HG02840 (cell line): ENCODE data around the gene TAF6L.
"Not testable (repeated sequence)": the region's sequence is repeated elsewhere in the genome, so short reads cannot be mapped to it uniquely, and the experiment has no call there.

Source experiments
- ATAC-seq: cut with Tn5 transposase; IDR thresholded peaks from one replicate; pipeline ENCODE4 v1.9.1; 2021; ENCODE audit warnings: mild to moderate bottlenecking, moderate library complexity, moderate number of reproducible peaks; ENCODE audit not compliant: unreplicated experiment, low FRiP score

TAF6L gene

DNA sequence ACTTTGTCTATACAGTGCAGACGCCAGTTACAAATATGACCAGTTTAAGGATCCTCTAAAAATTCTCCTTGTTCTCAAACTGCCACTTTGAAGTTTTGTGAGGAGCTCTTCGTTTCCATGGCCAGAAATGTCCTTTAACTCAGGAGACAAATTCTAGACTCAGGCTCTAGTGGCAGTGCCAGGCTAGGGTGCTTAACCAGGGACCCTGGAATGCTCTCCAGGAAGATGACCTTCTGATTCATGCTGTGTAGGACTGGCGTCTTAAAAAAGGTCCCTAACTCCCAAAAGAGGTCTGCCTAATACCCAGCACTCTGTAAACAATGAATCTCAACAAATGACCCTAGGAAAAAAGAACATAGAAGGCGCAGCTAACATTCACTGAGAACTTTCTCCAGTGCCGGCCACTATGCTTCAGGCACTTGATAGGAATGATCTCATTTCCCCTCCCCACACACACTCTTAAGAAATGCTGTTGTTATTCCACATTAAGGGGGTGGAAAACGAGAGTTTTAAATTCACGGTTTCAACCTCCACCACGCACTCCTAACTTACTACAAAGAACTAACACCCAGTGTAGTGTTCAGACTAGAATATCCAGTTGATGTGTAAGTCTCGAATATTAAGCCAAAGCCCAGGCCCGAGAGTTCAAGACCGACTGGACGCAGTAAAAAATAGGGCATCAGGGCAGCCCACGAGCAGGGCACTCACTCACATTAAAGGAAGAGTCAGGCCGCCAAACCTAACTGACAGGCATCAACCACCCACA, 33.3 kb downstream of the TAF6L start:
- no peak for ATAC-seq

- ATAC-seq: peak; percentile 80
Measured at GRCh38 chr11:62805076-62805892, 34.1 kb downstream of the TAF6L start, which contains the start of gene NXF1. Gene NXF1, minus strand, starts transcription at chr11:62805440. Its CDS starts 84 bp downstream, at chr11:62805356.

DNA sequence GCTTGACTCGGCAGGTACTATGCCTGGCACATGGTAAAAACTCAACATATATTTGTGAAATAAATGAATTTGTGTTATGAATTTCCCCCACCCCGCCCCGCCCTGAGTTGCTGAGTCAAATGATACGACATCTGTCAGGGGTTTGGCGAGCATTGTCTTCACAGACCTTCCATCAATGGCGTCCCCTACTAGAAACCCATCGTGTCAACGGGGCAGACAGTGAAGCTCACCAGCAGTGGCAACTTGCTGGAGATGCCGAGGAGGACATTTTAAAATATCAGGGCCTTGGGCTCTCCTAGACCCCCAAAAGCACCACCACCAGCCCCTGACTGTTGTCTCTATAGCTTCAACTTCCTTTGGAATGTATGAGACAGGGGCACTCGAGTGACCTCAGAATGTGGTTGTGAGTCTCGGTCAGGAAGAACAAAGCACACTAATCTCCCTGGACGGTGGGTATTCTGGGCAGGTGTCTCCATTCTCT, 34.8 kb downstream of the TAF6L start:
- no peak for ATAC-seq

GRCh38 chr11:62806611-62807121, 35.5 kb downstream of the TAF6L start:
- no peak for ATAC-seq

DNA sequence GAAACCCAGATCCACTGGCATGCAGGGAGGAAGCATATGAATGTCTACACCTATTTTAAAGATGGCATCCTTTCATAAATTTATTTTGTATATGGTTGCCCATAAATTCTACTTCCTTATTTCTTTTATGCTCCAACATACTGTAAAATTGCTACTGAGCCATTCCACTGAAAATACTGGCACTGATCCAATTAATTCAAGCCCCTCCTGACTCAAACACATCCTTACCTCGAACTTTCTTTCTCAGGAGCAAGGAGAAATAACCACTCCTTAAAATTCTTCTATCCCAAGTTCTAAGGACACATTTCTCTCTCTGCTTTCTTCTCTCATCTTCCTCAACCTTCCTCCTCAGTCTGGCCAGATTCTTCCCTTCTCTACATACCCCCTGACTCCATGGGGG, 39.6 kb downstream of the TAF6L start:
- ATAC-seq: no peak

GRCh38 chr11:62811659-62812058, 40.5 kb downstream of the TAF6L start:
- no peak for ATAC-seq

- no peak for ATAC-seq
Measured at GRCh38 chr11:62816557-62816956, 45.4 kb downstream of the TAF6L start.

DNA sequence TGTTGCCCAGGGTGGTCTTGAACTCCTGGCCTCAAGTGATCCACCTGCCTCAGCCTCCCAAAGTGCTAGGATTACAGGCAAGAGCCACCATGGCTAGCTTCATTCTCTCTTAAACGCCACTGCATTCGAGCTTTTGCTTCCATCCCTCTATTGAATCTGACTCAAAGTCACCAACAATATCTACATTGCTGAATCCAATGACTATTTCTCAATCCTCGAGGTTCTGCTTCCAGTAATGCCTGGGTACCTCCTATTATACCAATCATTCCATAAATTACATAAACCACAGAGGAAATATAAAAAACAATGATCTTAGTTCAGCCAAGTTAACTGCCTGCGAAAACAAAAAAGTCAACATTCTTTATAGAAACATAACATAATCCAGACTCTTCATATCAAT, 45.9 kb downstream of the TAF6L start:
- no peak for ATAC-seq

- ATAC-seq: no peak
Measured at GRCh38 chr11:62823677-62824076, 52.5 kb downstream of the TAF6L start.

DNA sequence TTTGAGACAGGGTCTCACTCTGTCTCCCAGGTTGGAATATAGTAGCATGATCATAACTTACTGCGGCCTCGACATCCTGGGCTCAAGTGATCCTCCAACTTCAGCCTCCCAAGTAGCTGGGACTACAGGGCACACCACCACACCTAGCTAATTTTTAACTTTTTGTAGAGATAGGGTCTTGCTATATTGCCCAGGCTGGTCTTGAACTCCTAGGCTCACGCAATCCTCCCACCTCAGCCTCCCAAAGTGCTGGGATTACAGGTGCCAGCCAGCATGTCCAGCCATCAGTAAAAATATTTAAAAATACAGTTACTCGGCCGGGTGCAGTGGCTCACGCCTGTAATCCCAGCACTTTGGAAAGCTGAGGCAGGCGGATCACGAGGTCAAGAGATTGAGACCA, 56.9 kb downstream of the TAF6L start:
- ATAC-seq: not testable (repeated sequence)

- no peak for ATAC-seq
Measured at GRCh38 chr11:62830904-62831519, 59.8 kb downstream of the TAF6L start.

DNA sequence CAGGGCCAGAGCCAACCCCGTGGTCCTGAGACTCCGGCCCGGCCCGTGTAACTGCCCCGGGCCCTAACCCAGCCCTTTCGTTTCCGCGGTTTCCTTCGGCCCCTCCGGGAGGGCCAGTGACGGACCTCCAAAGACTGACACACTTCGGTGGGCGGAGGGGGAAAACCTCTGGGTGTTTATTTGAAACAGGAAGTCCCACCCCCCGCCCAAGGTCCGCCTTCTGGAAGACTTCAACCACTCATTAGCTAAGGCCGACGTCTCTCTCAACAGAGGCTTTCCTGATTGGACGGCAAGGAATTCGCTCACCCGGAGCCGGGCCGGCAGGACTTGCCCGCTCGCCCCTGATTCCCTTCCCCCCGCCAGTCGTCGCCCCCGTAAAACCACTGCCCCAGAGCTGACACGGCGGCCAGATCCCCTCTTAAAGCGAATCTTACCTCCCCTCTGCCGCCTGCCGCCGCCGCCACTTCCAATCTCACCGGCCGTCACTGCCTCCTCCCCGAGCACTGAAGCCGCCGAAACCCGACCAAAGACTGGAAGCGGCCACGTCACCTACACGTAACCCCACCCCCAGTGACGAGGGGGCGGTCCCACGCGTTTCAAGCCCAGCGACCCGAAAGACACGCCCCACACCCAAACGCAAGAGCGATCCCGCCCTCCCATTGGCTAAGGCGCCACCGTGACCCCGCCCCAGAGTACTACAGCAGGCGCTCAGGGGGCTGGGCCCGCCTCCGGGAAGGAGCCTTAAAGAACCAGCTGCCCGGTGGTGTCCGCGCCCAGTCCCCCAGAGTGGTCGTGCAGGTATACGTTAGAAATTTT, 60.5 kb downstream of the TAF6L start, which contains the start of gene STX5:
Gene STX5, minus strand, starts transcription at position 532 of the 816 bp plus-strand sequence. CDS start 808 bp downstream, outside the sequence.
- ATAC-seq: peak; percentile 76

DNA sequence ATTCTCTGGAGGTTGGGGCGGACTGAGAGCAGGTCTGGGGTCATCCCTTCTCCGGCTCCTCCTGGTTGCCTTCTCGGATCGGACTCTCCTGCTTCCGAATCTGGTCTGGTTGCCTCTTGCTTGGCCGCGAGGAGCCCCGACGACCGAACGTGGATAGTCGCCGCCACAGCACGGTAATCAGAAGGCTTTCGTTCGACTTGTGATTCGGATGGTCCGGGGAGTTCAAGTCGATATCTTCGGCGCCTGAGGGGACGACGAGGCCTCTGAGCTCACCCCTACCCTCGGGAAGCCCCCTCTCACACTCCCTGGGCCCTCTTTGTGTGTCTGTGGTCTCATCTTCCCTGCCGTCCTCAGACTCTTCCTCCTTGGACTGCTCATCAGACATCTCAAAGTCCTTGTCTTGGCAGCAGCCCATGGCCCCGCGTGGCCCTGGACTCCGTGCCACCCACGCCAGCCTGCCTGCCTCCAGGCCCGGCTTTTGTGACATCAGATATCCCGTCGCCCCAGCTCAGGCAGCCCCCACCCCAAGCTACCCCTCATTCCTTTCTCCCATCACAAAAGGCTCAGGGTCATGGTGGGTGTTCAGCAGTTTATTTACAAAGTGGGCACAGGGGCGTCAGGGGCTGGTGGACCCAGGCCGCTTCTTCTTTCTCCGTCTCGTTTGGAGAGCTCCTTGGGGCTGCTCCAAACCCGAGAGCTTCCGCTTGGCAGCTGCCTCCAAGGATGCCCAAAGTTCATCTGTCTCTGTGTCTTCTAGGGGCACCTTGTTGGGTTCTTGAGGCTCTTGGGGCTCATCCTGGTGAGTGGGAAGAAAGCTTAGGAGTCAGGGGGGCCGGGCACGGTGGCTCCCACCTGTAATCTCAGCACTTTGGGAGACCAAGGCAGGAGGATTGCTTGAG, 61.4 kb downstream of the TAF6L start, which contains the start of gene TEX54:
Gene TEX54, minus strand, starts transcription at position 506 of the 899 bp plus-strand sequence.
- peak; percentile 10 for ATAC-seq

DNA sequence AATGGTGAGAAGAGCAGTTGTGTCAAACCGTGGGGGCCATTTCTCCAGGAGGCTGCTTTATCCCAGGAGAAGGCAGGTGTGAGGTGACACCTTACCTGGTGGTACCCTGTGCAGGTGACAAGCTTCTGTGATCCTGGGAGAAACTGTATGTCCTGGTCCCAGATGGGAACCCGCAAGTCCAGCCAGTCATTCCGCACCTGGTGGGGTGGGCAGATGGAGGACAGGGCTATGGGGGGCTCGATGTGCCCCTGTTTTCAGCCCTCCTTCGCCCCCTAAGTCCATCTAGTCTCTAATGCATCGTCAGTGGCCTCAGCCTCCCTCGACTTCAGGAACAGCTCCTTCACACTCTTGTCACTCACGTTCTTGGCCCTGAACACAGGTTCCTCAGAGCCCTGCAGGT, 64.1 kb downstream of the TAF6L start:
- ATAC-seq: no peak
